Cardiac muscle cell (in vitro differentiated cells and primary cell): Measurements from ENCODE around the gene DYSF. TPM values are rescaled to one million over a fixed set of nuclear protein-coding genes. Genes with fewer than 3 reads are reported as not detected.
A peak's percentile ranks its signal among the peaks of the same experiment; 100 is the strongest.

Experiments
- DNase-seq, 2 donors: peaks; one replicate each; pipeline versions ENCODE4 v3.0.0 to v3.0.0-alpha.2; 2010 to 2017; ENCODE audit warnings: low read depth in 1 of 2, low spot score in 1 of 2
- H3K27ac ChIP-seq: fragments of 200-600 bp; sonication (generic); 2 replicates; pipeline ENCODE4 v1.5.1; 2016
- H3K27me3 ChIP-seq: fragments of 200-600 bp; sonication (generic); 2 replicates; pipeline ENCODE4 v1.6.0; 2016; ENCODE audit warnings: control low read depth
- H3K36me3 ChIP-seq: fragments of 200-600 bp; sonication (generic); 2 replicates; pipeline ENCODE4 v1.5.1; 2016; ENCODE audit warnings: control low read depth
- H3K4me1 ChIP-seq: fragments of 200-600 bp; sonication (generic); 2 replicates; pipeline ENCODE4 v1.8.1; 2017; ENCODE audit warnings: low read depth, mild to moderate bottlenecking, mixed run types
- H3K4me3 ChIP-seq: fragments of 200-600 bp; sonication (generic); 2 replicates; pipeline ENCODE4 v1.5.1; 2016; ENCODE audit warnings: mild to moderate bottlenecking
- H3K9me3 ChIP-seq: fragments of 200-600 bp; sonication (generic); 2 replicates; pipeline ENCODE4 v1.5.1; 2017; ENCODE audit warnings: low read depth, mild to moderate bottlenecking, control low read depth
- polyA plus RNA-seq: library from polyadenylated mRNA; unstranded; fragments of >200 nt; fragmentation: Nextera tagmentation; extraction: Ambion mirVana; gene quantifications from 2 replicates; pipeline ENCODE4 v1.2.1, GENCODE V29; 2016
- total RNA-seq: library from RNA; depleted of rRNA; stranded (reverse); fragments of >200 nt; gene quantifications from 2 replicates; pipeline ENCODE4 v1.2.3, GENCODE V29; 2016
- TF ChIP-seq, protein P1 (sequence below): IDR thresholded peaks from 2 replicates; pipeline ENCODE4 v1.5.1; 2012; ENCODE audit warnings: low read depth, mild to moderate bottlenecking, low read length

Gene DYSF
- total and polyA plus RNA-seq, 2 experiments from 2014 or later, result 34.6 to 57.4 TPM

DNA sequence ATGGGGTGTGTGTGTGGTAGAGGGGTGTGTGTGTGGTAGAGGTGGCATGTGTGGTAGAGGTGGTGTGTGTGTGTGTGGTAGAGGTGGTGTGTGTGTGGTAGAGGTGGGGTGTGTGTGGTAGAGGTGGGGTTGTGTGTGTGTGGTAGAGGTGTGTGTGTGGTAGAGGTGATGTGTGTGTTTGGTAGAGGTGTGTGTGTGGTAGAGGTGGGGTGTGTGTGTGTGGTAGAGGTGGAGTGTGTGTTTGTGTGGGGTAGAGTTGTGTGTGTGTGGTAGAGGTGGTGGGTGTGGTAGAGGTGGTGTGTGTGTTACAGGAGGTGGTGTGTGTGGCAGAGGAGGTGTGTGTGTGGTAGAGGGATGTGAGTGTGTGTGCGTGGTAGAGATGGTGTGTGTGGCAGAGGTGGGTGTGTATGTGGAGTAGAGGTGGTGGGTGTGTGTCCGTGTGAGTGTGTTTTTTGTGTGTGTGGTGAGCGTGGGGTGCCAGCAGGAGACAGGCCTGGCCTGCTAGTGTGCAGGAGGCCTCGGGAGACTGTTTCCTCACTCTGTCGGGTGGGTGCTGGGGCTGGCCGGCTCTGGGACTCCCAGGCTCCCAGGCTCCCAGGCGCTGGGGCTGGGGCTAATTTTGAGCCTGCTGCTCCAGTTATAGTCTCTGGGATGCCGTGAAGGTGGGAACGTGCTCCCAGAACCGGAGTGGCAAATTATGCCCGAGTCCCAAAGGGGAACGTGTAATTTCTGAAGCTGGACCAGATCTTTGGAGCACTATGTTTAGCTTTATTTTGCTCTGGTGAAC is 165.2 kb downstream of the DYSF start:
- peaks cover 12% of the 10 kb centered on the region for H3K4me1 ChIP-seq
- H3K36me3 ChIP-seq, result no peaks in the 10 kb centered on the region
- no peaks in the 10 kb centered on the region for H3K27me3 ChIP-seq
- DNase-seq, result peak in 1 of 2 donors; percentile 46
- no peaks in the 10 kb centered on the region for H3K9me3 ChIP-seq
- no peak overlapping the region for H3K4me3 ChIP-seq
- H3K27ac ChIP-seq, result peak overlapping the region; percentile 16
- TF ChIP-seq, protein P1, sequence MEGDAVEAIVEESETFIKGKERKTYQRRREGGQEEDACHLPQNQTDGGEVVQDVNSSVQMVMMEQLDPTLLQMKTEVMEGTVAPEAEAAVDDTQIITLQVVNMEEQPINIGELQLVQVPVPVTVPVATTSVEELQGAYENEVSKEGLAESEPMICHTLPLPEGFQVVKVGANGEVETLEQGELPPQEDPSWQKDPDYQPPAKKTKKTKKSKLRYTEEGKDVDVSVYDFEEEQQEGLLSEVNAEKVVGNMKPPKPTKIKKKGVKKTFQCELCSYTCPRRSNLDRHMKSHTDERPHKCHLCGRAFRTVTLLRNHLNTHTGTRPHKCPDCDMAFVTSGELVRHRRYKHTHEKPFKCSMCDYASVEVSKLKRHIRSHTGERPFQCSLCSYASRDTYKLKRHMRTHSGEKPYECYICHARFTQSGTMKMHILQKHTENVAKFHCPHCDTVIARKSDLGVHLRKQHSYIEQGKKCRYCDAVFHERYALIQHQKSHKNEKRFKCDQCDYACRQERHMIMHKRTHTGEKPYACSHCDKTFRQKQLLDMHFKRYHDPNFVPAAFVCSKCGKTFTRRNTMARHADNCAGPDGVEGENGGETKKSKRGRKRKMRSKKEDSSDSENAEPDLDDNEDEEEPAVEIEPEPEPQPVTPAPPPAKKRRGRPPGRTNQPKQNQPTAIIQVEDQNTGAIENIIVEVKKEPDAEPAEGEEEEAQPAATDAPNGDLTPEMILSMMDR, result no peak

DNA sequence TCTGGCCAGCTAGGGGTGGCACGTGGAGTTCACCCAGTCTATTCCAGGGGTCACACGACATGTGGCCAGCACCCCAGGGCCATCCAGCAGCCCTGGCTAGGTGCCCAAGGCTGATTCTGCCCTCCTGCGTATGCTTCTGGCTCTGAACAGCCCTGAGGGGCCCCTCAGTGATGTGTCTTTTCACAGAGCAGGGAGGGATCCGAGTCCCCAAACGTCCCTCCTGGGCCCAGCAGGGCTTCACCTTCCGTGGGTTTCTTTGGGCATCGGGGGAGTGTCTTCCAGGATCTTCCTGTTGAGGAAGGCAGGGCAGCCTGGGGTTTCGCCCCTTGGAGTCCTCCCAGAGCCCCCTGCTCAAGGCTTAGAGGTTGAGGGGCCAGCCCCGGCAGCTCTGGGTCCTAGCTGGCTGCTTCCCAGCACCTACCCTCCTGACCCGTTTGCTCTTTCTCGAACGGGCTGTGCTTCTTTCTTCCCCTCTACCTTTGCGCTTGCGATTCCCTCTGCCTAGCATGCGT is 165.9 kb downstream of the DYSF start:
- DNase-seq, result no peak
- TF ChIP-seq, protein P1, result no peak
- Histone ChIP-seq H3K4me1 (peaks cover 12% of the 10 kb centered on the region), H3K27ac (no peak overlapping the region), H3K27me3 (no peaks in the 10 kb centered on the region), H3K4me3 (no peak overlapping the region), H3K9me3 (no peaks in the 10 kb centered on the region), H3K36me3 (no peaks in the 10 kb centered on the region)

DNA sequence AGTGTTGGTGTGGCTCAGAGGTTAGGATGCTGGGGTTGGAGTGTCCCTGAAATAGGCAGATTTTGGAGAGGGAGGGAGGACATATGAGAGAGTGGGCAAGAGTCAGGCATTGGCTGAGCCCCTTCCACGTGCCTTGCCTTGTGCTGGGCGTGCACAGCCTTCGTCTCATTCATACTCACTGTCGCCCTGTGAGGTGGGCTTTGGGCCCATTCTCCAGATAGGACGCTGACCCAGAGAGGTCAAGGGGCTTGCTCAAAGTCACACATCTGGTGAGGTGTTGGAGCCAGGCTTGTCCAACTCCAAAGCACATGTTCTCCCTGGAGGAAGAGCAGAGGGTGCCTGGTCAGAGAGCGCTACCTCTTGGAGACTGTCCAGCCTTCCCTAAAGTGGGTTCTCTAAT is 166.8 kb downstream of the DYSF start:
- no peak for DNase-seq
- H3K4me1 ChIP-seq, result peaks cover 7% of the 10 kb centered on the region
- H3K27ac ChIP-seq, result no peak overlapping the region
- H3K4me3 ChIP-seq, result no peak overlapping the region
- H3K27me3 ChIP-seq, result no peaks in the 10 kb centered on the region
- H3K36me3 ChIP-seq, result no peaks in the 10 kb centered on the region
- H3K9me3 ChIP-seq, result no peaks in the 10 kb centered on the region
- TF ChIP-seq, protein P1, result no peak

DNA sequence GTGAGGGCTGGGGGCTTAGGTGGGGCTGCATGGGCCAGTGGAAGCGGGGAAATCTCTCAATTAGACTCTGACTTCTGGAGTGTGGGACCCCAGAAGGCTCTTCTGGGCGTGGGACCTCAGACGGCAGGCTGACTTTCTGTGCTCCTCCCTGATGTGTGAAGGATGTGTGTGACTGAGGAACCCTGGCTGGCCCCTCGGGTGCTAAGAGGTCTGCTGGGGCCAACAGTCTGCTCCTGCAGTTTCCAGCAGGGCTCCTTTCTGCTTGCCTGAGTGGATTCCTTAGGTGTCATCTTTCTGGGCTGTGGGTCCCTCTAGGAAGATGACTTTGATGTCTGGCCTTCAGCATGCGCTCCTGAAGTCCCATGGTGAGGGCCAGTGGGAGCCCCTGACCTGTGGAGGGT is 167.5 kb downstream of the DYSF start:
- no peaks in the 10 kb centered on the region for H3K27me3 ChIP-seq

DNA sequence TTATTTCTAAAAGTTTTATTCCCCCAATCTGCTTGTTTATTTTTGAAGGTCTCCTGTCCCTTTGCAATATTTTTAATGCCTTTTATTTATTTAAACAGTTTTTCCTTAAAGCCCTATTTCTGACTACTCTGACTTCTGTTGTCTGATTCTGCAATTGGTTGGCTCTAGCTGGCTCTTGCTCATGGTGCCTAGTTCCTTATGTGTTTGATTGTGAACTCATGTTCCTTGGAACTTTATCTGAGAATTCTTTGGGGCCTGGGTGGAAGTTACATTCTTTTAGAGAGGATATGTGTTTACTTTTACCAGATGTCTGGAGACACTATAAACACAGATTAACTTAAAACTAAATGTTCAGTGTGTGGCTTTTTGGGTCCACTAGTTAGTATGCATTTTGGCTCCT is 175.9 kb downstream of the DYSF start:
- Histone ChIP-seq H3K9me3 (no peaks in the 10 kb centered on the region), H3K36me3 (no peaks in the 10 kb centered on the region)
- TF ChIP-seq, protein P1, result no peak

More for the DNA sequence above, 167.5 kb downstream of the DYSF start:
- Histone ChIP-seq H3K4me3 (no peak overlapping the region), H3K9me3 (no peaks in the 10 kb centered on the region), H3K4me1 (peaks cover 6% of the 10 kb centered on the region), H3K36me3 (no peaks in the 10 kb centered on the region), H3K27ac (no peak overlapping the region)
- TF ChIP-seq, protein P1, result no peak
- no peak for DNase-seq

More for the DNA sequence above, 175.9 kb downstream of the DYSF start:
- H3K27ac ChIP-seq, result no peak overlapping the region
- H3K4me1 ChIP-seq, result peaks cover 6% of the 10 kb centered on the region
- H3K27me3 ChIP-seq, result no peaks in the 10 kb centered on the region
- no peak overlapping the region for H3K4me3 ChIP-seq
- no peak for DNase-seq
